NB4 (cell line): Measurements from ENCODE around the gene PDE3A.

ENCODE experiments used
- CTCF ChIP-seq: IDR thresholded peaks from one replicate; pipeline ENCODE4 v1.5.1; 2012; ENCODE audit warnings: low read depth, low read length
- MAX ChIP-seq: IDR thresholded peaks from 2 replicates; pipeline ENCODE4 v1.6.1; 2011; ENCODE audit warnings: low read depth, low read length
- POLR2A ChIP-seq: IDR thresholded peaks from 2 replicates; pipeline ENCODE4 v1.6.1; 2011; ENCODE audit warnings: mild to moderate bottlenecking; ENCODE audit not compliant: insufficient read length; ENCODE audit errors: extremely low read depth

- no peak for TF ChIP-seq CTCF
- no peak for TF ChIP-seq MAX
- TF ChIP-seq POLR2A: no peak
Measured at GRCh38 chr12:20620261-20620660, 251.9 kb downstream of the PDE3A start.
